Spinal cord (tissue), 10 donors: ENCODE measurements around the gene FAM187B. TPM values are rescaled to one million over a fixed set of nuclear protein-coding genes. Genes with fewer than 3 reads are reported as not detected.

Experiments
- DNase-seq, 6 donors: peaks; one replicate each; pipeline versions ENCODE4 v3.0.0 to v3.0.0-alpha.2; 2013 to 2015; ENCODE audit warnings: low spot score in 6 of 6, low read depth in 4 of 6
- H3K27ac ChIP-seq: one replicate; pipeline ENCODE4 v1.5.1; 2013; ENCODE audit warnings: low read depth, low read length, control low read depth
- H3K27me3 ChIP-seq: one replicate; pipeline ENCODE4 v1.6.1; 2013; ENCODE audit warnings: low read length; ENCODE audit not compliant: control insufficient read depth, insufficient read depth
- H3K36me3 ChIP-seq: one replicate; pipeline ENCODE4 v1.6.1; 2013; ENCODE audit warnings: low read length; ENCODE audit not compliant: control insufficient read depth, insufficient read depth
- H3K4me1 ChIP-seq: one replicate; pipeline ENCODE4 v1.6.1; 2013; ENCODE audit warnings: low read length; ENCODE audit not compliant: control insufficient read depth, insufficient read depth
- H3K4me3 ChIP-seq: one replicate; pipeline ENCODE4 v1.5.1; 2013; ENCODE audit warnings: low read depth, low read length, control low read depth
- H3K9me3 ChIP-seq: one replicate; pipeline ENCODE4 v1.6.1; 2013; ENCODE audit warnings: low read length; ENCODE audit not compliant: control insufficient read depth, insufficient read depth
- WGBS: methylation state at CpG from one replicate; pipeline ENCODE4 v1.1.5; 2013; ENCODE audit warnings: missing lambda C conversion rate; ENCODE audit not compliant: insufficient coverage; 5-methylcytosine and 5-hydroxymethylcytosine counted together
- polyA plus RNA-seq, 2 donors: library from polyadenylated mRNA; unstranded; fragments of 120-200 nt; gene quantifications; one replicate each; pipeline ENCODE4 v1.2.1, GENCODE V29; 2013; ENCODE audit not compliant: insufficient read length in 2 of 2
- total RNA-seq, 2 donors: library from RNA; depleted of rRNA in 1 of 2; stranded (reverse); fragments of 120-200 nt in 1 of 2; fragments of >200 nt in 1 of 2; gene quantifications; one replicate each; pipeline versions ENCODE4 v1.2.3 to v1.2.4, GENCODE V29; 2013 to 2014
- donor health status: healthy.

FAM187B gene
- total and polyA plus RNA-seq, 4 donors = not detected

DNA sequence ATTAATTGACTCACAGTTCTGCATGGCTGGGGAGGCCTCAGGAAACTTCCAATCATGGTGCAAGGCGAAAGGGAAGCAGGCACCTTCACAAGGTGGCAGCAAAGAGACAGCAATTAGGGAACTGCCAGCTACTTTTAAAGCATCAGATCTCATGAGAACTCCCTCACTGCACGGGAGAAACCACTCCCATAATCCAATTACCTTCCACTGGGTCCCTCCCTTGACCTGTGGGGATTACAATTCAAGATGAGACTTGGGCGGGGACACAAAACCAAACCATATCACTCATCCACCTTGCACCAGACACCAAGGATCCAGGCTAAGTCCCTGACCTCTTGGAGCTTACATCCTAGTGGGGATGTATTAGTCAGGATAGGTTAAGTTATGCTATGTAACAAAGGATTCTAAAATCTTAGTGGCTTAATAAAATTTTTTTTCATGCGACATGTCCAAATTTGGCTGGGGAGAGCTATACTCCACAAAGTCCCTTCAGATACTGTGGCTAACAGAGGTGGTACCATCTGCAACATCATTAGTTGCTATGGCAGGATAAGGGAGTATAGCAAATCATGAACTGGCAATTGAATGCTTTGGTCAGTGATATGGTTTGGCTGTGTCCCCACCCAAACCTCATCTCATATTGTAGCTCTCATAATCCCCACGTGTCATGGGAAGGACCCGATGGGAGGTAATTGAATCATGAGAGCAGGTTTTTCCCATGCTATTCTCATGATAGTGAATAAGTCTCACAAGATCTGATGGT, 8.3 kb upstream of the FAM187B start:
- Histone ChIP-seq H3K4me3 (no peak overlapping the region), H3K36me3 (no peaks in the 10 kb centered on the region), H3K27me3 (no peaks in the 10 kb centered on the region), H3K4me1 (no peaks in the 10 kb centered on the region), H3K27ac (no peak overlapping the region), H3K9me3 (peaks cover 3% of the 10 kb centered on the region)
- no peak for DNase-seq
- 100% methylated on average over 1 of the region's 6 CpGs for WGBS

GRCh38 chr19:35232912-35233311, 4.4 kb upstream of the FAM187B start:
- H3K27me3 ChIP-seq = no peaks in the 10 kb centered on the region
- no peak overlapping the region for H3K27ac ChIP-seq
- no peaks in the 10 kb centered on the region for H3K4me1 ChIP-seq
- H3K36me3 ChIP-seq = no peaks in the 10 kb centered on the region
- H3K4me3 ChIP-seq = no peak overlapping the region
- WGBS = 44% methylated on average over 3 of the region's 5 CpGs
- no peak for DNase-seq
- H3K9me3 ChIP-seq = no peaks in the 10 kb centered on the region

DNA sequence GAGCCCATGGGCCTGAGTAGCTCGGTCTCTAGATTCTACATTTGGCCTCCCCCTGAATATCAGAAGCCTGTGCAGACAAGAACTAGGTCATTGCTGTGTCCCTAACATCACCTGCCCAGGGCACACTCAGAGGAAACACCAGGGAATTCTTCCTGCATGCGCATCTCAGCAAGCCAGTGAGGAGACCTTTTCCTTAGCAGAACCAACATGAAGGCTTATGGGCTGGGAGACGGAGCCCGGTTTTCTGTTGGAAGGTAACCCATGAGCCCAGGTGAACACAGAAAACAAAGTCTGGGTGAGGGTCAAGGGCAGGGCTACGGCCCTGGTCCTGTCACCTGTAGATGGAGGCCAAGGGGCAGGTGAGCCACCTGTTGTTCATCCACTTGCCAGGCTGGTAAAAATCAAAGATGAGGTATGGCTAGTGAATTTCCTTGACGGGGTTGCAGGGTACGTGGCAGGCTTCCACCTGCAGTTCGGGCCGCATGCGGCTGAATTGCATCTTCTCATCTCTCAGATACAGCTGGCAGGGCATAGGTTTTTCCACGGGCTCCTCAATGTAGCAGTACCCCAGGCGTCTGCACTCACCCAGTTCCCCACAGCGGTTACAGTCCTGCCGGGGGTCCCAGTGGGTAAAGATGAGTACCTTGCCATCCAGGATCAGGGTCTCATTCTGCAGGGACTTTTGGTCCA, 3.6 kb upstream of the FAM187B start:
- Histone ChIP-seq H3K4me3 (no peak overlapping the region), H3K27me3 (no peaks in the 10 kb centered on the region), H3K27ac (no peak overlapping the region), H3K9me3 (no peaks in the 10 kb centered on the region), H3K4me1 (no peaks in the 10 kb centered on the region), H3K36me3 (no peaks in the 10 kb centered on the region)
- WGBS = 80% methylated on average over 12 of the region's 14 CpGs
- DNase-seq = no peak

GRCh38 chr19:35229601-35230000, 1.1 kb upstream of the FAM187B start:
- Histone ChIP-seq H3K27ac (no peak overlapping the region), H3K27me3 (no peaks in the 10 kb centered on the region), H3K9me3 (no peaks in the 10 kb centered on the region), H3K4me3 (no peak overlapping the region), H3K36me3 (no peaks in the 10 kb centered on the region), H3K4me1 (peaks cover 6% of the 10 kb centered on the region)
- WGBS = 78% methylated on average over 4 of the region's 8 CpGs
- DNase-seq = no peak

DNA sequence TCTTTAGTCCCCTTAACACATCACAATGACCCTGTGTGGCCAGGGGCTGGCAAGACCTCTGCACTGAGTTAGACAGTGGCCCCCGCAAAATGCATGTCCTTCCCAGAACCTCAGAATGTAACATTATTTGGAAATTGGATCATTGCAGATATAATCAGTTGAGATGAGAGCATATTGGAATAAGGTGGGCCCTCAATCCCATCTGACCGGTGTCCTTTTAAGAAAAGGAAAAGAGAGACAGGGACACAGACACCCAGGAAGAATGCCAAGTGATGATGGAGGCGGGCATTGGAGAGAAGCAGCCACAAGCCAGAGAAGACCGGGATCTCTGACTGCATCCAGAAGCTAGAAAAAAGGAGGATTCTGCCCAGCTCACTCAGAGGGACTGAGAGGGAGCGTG, 1.8 kb downstream of the FAM187B start:
- H3K4me3 ChIP-seq = no peak overlapping the region
- peaks cover 6% of the 10 kb centered on the region for H3K4me1 ChIP-seq
- H3K9me3 ChIP-seq = no peaks in the 10 kb centered on the region
- no peak overlapping the region for H3K27ac ChIP-seq
- 79% methylated on average over 4 of the region's 5 CpGs for WGBS
- DNase-seq = no peak
- H3K27me3 ChIP-seq = no peaks in the 10 kb centered on the region
- H3K36me3 ChIP-seq = no peaks in the 10 kb centered on the region

- no peaks in the 10 kb centered on the region for H3K36me3 ChIP-seq
- H3K4me1 ChIP-seq = peaks cover 6% of the 10 kb centered on the region
- no peaks in the 10 kb centered on the region for H3K9me3 ChIP-seq
- no peak overlapping the region for H3K4me3 ChIP-seq
- no peak overlapping the region for H3K27ac ChIP-seq
- no peaks in the 10 kb centered on the region for H3K27me3 ChIP-seq
- WGBS = 85% methylated on average over 5 of the region's 6 CpGs
- no peak for DNase-seq
These were observed 2.6 kb downstream of the FAM187B start for GRCh38 chr19:35225951-35226350.

DNA sequence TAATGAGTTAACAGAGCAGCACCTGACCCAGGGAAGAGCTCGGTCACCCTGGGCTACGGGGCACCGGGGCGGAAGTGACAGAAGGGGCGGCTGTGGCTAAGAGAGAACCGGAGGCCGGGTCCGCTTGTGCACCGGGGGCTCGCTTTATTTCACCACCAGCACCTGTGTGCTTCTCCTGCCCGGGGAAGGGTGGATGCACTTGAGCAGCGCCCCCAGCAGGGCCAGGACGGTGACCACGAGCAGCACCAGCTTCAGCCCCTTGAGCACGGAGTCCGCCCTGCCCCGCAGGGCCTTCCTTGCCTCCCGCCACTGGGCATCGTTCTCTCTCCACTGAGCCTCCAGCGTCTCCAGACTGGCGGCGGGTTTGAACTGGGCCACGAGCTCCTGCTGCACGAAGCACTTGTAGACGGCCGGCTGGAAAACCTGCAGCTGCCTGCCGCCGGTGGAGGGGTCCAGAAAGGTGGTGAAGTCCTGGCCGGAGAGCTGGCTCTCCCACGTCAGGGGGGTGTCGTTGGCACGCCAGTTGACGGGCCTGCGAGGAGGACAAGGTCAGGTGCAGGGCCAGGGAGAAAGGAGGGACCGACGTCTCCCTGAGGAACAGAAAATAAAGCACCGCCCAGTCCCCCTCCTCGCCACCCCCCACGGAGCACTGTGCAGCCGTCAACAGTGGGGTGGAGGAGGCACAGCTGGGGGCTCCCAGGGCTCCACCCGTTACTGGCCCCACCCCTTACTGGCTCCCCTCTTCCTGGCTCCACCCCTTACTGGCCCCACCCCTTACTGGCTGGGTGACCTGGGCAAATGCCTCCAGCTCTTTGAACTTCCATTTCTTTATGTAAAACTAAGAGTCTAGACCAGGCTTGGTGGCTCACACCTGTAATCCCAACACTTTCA, 3.6 kb downstream of the FAM187B start:
- no peak overlapping the region for H3K4me3 ChIP-seq

DNA sequence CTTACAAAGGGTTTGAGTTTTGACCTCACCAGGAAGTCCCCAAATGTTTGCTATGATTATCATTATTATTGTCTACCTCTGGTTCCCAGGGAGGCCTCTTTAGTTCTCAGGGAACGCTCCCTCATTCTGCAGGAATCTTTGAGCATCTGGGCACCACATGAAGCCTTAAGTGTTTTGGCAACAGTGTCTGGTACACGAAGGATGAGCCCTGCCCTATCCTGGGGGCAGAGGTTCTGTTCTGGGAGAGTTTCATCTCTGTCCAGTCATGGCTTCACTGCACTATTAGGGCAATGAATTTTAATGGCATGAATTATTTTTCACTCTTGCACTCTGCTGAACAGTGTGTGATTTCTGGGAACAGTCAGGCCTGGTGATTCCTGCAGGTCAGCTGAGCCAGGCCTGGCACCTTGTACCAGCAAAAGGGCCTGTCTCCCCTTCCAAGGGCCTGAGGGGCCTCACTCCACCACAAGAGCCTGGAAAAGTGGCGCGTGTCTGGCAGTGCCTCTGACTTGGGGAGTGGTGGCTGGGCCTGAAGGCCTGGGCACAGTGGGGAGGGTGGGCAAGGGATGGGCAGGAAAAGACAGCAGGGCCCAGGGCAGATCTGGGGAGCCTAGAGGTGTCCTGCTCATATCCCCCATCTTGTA, 4.6 kb downstream of the FAM187B start:
- Histone ChIP-seq H3K27ac (no peak overlapping the region), H3K9me3 (no peaks in the 10 kb centered on the region), H3K27me3 (no peaks in the 10 kb centered on the region), H3K4me3 (no peak overlapping the region), H3K36me3 (no peaks in the 10 kb centered on the region), H3K4me1 (peaks cover 6% of the 10 kb centered on the region)
- 68% methylated on average over 2 of the region's 4 CpGs for WGBS
- DNase-seq = no peak

More for the DNA sequence above, 3.6 kb downstream of the FAM187B start:
- peaks cover 6% of the 10 kb centered on the region for H3K4me1 ChIP-seq
- no peak for DNase-seq
- no peaks in the 10 kb centered on the region for H3K9me3 ChIP-seq
- no peak overlapping the region for H3K27ac ChIP-seq
- WGBS = 41% methylated on average over 35 of the region's 41 CpGs
- no peaks in the 10 kb centered on the region for H3K27me3 ChIP-seq
- no peaks in the 10 kb centered on the region for H3K36me3 ChIP-seq

- Histone ChIP-seq H3K36me3 (no peaks in the 10 kb centered on the region), H3K27me3 (no peaks in the 10 kb centered on the region), H3K4me1 (peaks cover 6% of the 10 kb centered on the region), H3K9me3 (no peaks in the 10 kb centered on the region), H3K27ac (no peak overlapping the region), H3K4me3 (no peak overlapping the region)
- no peak for DNase-seq
- WGBS = 61% methylated on average over 5 of the region's 6 CpGs
These were observed 5.3 kb downstream of the FAM187B start for GRCh38 chr19:35223084-35223790.
